GM12892 (cell line): ENCODE results near the gene ARHGAP23.

ENCODE experiments used
- POLR2A ChIP-seq: IDR thresholded peaks from 2 replicates; pipeline ENCODE4 v1.6.1; 2011; ENCODE audit warnings: low read depth, low read length, control low read depth
- POLR2AphosphoS5 ChIP-seq: IDR thresholded peaks from 2 replicates; pipeline ENCODE4 v1.6.1; 2011; ENCODE audit warnings: low read depth, low read length, control low read depth

DNA sequence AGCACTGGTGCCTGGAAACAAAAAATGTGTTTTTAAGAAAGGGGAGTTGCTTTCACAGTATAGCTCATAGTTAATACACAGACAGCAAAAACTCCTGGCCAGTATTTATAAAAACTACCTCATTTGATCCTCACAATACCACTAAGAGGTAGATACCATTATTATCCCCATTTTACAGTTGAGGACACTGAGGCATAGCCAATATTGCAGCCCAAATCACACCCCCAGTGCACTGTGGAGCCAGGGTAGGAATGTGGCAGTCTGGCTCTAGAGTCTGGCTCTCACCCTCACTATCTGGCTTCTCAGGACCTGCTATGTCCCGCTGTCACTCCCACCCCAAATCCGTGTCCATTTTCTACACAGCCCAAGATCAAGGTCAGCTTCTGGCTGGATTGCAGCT, 2.6 kb downstream of the ARHGAP23 start:
- no peak for TF ChIP-seq POLR2A
- no peak for TF ChIP-seq POLR2AphosphoS5
